SK-N-SH (cell line): ENCODE results near the gene FRS2.
A peak's percentile ranks its signal among the peaks of the same experiment; 100 is the strongest.

Experiments used
- EP300 ChIP-seq, 2 experiments: IDR thresholded peaks; 2 replicates each; pipeline versions ENCODE4 v1.4.0 to v1.6.1; 2012; ENCODE audit warnings: borderline replicate concordance in 1 of 2, low read depth in 1 of 2, low read length in 1 of 2
- EZH2phosphoT487 ChIP-seq: fragments of 200-600 bp; sonication (generic); IDR thresholded peaks from 2 replicates; pipeline ENCODE4 v1.6.1; 2017; ENCODE audit warnings: low read depth, mixed run types, mild to moderate bottlenecking, antibody characterized with exemption, moderate library complexity, borderline replicate concordance
- JUND ChIP-seq: IDR thresholded peaks from 2 replicates; pipeline ENCODE4 v1.4.0; 2012
- NRF1 ChIP-seq: IDR thresholded peaks from 2 replicates; pipeline ENCODE4 v1.6.1; 2012; ENCODE audit warnings: low read depth, mild to moderate bottlenecking, low read length
- POLR2AphosphoS5 ChIP-seq: IDR thresholded peaks from 2 replicates; pipeline ENCODE4 v1.6.1; 2012; ENCODE audit warnings: low read depth, low read length
- TAF1 ChIP-seq: IDR thresholded peaks from 2 replicates; pipeline ENCODE4 v1.6.1; 2012; ENCODE audit warnings: low read depth, mild to moderate bottlenecking, low read length, moderate library complexity, borderline replicate concordance
- TEAD4 ChIP-seq: IDR thresholded peaks from 2 replicates; pipeline ENCODE4 v1.4.0; 2012; ENCODE audit warnings: mild to moderate bottlenecking, borderline replicate concordance; ENCODE audit not compliant: insufficient read depth
- TF ChIP-seq, protein P1 (sequence below): fragments of 200-600 bp; sonication (generic); IDR thresholded peaks from 2 replicates; pipeline ENCODE4 v1.6.1; 2017; ENCODE audit warnings: antibody characterized with exemption, mild to moderate bottlenecking, moderate library complexity
- TF ChIP-seq, protein P2 (sequence below): IDR thresholded peaks from 2 replicates; pipeline ENCODE4 v1.4.0; 2012; ENCODE audit warnings: low read depth, borderline replicate concordance
- TF ChIP-seq, protein P3 (sequence below): IDR thresholded peaks from 2 replicates; pipeline ENCODE4 v1.6.1; 2012; ENCODE audit warnings: mild to moderate bottlenecking, low read depth, low read length, moderate library complexity

DNA sequence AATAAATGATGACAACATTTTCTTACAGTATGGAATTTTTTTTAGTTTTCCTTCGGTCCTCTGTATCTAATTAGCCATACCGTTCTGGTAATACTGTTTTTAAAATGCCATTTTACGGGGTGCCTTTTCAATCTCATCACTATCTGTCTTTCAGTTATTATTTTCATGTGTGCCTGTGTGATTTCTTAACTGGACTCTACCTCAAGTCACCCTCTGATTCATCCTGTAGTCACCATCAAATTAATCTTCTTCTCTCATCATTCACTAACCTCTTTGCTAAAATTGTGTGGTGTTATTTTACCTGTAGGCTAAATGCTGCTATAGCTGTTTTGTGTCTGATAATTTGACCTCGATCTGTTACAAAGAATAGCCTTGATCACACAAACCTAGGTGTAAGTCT is 99.0 kb downstream of the FRS2 start:
- TF ChIP-seq, protein P1, sequence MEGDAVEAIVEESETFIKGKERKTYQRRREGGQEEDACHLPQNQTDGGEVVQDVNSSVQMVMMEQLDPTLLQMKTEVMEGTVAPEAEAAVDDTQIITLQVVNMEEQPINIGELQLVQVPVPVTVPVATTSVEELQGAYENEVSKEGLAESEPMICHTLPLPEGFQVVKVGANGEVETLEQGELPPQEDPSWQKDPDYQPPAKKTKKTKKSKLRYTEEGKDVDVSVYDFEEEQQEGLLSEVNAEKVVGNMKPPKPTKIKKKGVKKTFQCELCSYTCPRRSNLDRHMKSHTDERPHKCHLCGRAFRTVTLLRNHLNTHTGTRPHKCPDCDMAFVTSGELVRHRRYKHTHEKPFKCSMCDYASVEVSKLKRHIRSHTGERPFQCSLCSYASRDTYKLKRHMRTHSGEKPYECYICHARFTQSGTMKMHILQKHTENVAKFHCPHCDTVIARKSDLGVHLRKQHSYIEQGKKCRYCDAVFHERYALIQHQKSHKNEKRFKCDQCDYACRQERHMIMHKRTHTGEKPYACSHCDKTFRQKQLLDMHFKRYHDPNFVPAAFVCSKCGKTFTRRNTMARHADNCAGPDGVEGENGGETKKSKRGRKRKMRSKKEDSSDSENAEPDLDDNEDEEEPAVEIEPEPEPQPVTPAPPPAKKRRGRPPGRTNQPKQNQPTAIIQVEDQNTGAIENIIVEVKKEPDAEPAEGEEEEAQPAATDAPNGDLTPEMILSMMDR: no peak
- TF ChIP-seq POLR2AphosphoS5 (peak; percentile 25; the same call in 1 of the 2 replicates), EP300 (IDR thresholded peaks at IDR 0.05; ENCODE audit: borderline replicate concordance in 1 of 2, low read depth in 1 of 2, low read length in 1 of 2) (peak in 1 of 2 experiments; percentile 46; a peak in 1 of 4 replicates), TEAD4 (no peak), TAF1 (no peak), EZH2phosphoT487 (no peak), NRF1 (no peak), JUND (peak; percentile 49)
- TF ChIP-seq, protein P2, sequence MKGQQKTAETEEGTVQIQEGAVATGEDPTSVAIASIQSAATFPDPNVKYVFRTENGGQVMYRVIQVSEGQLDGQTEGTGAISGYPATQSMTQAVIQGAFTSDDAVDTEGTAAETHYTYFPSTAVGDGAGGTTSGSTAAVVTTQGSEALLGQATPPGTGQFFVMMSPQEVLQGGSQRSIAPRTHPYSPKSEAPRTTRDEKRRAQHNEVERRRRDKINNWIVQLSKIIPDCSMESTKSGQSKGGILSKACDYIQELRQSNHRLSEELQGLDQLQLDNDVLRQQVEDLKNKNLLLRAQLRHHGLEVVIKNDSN: no peak
- TF ChIP-seq, protein P3, sequence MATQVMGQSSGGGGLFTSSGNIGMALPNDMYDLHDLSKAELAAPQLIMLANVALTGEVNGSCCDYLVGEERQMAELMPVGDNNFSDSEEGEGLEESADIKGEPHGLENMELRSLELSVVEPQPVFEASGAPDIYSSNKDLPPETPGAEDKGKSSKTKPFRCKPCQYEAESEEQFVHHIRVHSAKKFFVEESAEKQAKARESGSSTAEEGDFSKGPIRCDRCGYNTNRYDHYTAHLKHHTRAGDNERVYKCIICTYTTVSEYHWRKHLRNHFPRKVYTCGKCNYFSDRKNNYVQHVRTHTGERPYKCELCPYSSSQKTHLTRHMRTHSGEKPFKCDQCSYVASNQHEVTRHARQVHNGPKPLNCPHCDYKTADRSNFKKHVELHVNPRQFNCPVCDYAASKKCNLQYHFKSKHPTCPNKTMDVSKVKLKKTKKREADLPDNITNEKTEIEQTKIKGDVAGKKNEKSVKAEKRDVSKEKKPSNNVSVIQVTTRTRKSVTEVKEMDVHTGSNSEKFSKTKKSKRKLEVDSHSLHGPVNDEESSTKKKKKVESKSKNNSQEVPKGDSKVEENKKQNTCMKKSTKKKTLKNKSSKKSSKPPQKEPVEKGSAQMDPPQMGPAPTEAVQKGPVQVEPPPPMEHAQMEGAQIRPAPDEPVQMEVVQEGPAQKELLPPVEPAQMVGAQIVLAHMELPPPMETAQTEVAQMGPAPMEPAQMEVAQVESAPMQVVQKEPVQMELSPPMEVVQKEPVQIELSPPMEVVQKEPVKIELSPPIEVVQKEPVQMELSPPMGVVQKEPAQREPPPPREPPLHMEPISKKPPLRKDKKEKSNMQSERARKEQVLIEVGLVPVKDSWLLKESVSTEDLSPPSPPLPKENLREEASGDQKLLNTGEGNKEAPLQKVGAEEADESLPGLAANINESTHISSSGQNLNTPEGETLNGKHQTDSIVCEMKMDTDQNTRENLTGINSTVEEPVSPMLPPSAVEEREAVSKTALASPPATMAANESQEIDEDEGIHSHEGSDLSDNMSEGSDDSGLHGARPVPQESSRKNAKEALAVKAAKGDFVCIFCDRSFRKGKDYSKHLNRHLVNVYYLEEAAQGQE: no peak
